Neural progenitor cell (in vitro differentiated cells): ENCODE data around the gene PRR22.

Source experiments
- CTCF ChIP-seq: fragments of 200-600 bp; sonication (generic); IDR thresholded peaks from 2 replicates; pipeline ENCODE4 v1.5.1; 2017; ENCODE audit warnings: antibody characterized with exemption, mild to moderate bottlenecking
- EZH2 ChIP-seq: fragments of 200-600 bp; sonication (generic); IDR thresholded peaks from 2 replicates; pipeline ENCODE4 v1.6.1; 2017; ENCODE audit warnings: antibody characterized with exemption, mild to moderate bottlenecking, moderate library complexity
- EZH2phosphoT487 ChIP-seq: fragments of 200-600 bp; sonication (generic); IDR thresholded peaks from 2 replicates; pipeline ENCODE4 v1.6.1; 2017; ENCODE audit warnings: antibody characterized with exemption

- TF ChIP-seq CTCF (no peak), EZH2phosphoT487 (no peak), EZH2 (no peak)
Measured at GRCh38 chr19:5795382-5795919, 10.9 kb upstream of the PRR22 start.
